Neural progenitor cell (in vitro differentiated cells): Measurements from ENCODE around the gene CFAP410.

Experiments
- EZH2 ChIP-seq: fragments of 200-600 bp; sonication (generic); IDR thresholded peaks from 2 replicates; pipeline ENCODE4 v1.6.1; 2017; ENCODE audit warnings: antibody characterized with exemption, mild to moderate bottlenecking, moderate library complexity
- TF ChIP-seq, protein P1 (sequence below): fragments of 200-600 bp; sonication (generic); IDR thresholded peaks from 2 replicates; pipeline ENCODE4 v1.5.1; 2017; ENCODE audit warnings: antibody characterized with exemption, mild to moderate bottlenecking

- TF ChIP-seq, protein P1, sequence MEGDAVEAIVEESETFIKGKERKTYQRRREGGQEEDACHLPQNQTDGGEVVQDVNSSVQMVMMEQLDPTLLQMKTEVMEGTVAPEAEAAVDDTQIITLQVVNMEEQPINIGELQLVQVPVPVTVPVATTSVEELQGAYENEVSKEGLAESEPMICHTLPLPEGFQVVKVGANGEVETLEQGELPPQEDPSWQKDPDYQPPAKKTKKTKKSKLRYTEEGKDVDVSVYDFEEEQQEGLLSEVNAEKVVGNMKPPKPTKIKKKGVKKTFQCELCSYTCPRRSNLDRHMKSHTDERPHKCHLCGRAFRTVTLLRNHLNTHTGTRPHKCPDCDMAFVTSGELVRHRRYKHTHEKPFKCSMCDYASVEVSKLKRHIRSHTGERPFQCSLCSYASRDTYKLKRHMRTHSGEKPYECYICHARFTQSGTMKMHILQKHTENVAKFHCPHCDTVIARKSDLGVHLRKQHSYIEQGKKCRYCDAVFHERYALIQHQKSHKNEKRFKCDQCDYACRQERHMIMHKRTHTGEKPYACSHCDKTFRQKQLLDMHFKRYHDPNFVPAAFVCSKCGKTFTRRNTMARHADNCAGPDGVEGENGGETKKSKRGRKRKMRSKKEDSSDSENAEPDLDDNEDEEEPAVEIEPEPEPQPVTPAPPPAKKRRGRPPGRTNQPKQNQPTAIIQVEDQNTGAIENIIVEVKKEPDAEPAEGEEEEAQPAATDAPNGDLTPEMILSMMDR: no peak
- TF ChIP-seq EZH2: no peak
Observed at GRCh38 chr21:44365251-44365966, 26.2 kb upstream of the CFAP410 start.
